CD4-positive, alpha-beta T cell (primary cell): ENCODE data around the gene TAP2. TPM values are rescaled to one million over a fixed set of nuclear protein-coding genes. Genes with fewer than 3 reads are reported as not detected.

Source experiments
- ATAC-seq: fragments of 200-7000 bp; cut with Tn5 transposase; one replicate; pipeline ENCODE4 v1.10.0; 2022; ENCODE audit warnings: mild to moderate bottlenecking; ENCODE audit not compliant: poor library complexity
- CTCF ChIA-PET: fragments of 350-600 bp; sonication (Branson Sonifier 250); formaldehyde crosslinking; loops from one replicate; lab custom pipeline; 2021; ENCODE audit warnings: antibody characterized with exemption, inconsistent platforms; lab: Charles Lee
- POLR2A ChIA-PET: fragments of 350-600 bp; sonication (Branson Sonifier 250); formaldehyde crosslinking; loops from one replicate; lab custom pipeline; 2021; ENCODE audit warnings: antibody characterized with exemption, inconsistent platforms; lab: Charles Lee
- DNase-seq, 14 experiments: peaks; one replicate each; pipeline ENCODE4 v3.0.0-alpha.2; 2013 to 2020; ENCODE audit warnings: mixed read lengths in 2 of 14
- H3K27ac ChIP-seq, 2 donors: one replicate each; pipeline versions ENCODE4 v1.5.1 to v1.7.0; 2013; ENCODE audit warnings: low read length in 2 of 2, low read depth in 1 of 2, mild to moderate bottlenecking in 1 of 2
- H3K27me3 ChIP-seq, 2 experiments: 1 replicate in 1 of 2; 2 replicates in 1 of 2; pipeline versions ENCODE4 v1.6.1 to v1.7.0; 2013; ENCODE audit warnings: low read length in 2 of 2, control low read depth in 1 of 2, mild to moderate bottlenecking in 1 of 2, moderate library complexity in 1 of 2; ENCODE audit not compliant: insufficient read depth in 2 of 2, control insufficient read depth in 1 of 2
- H3K36me3 ChIP-seq: one replicate; pipeline ENCODE4 v1.6.1; 2013; ENCODE audit warnings: low read length, control low read depth; ENCODE audit not compliant: insufficient read depth
- H3K4me1 ChIP-seq: one replicate; pipeline ENCODE4 v1.6.1; 2013; ENCODE audit warnings: low read length, control low read depth; ENCODE audit not compliant: insufficient read depth
- H3K4me3 ChIP-seq: one replicate; pipeline ENCODE4 v1.5.1; 2013; ENCODE audit warnings: mild to moderate bottlenecking, low read length, moderate library complexity
- H3K9me3 ChIP-seq, 2 experiments: 1 replicate in 1 of 2; 2 replicates in 1 of 2; pipeline versions ENCODE4 v1.6.1 to v1.7.0; 2013; ENCODE audit warnings: low read length in 2 of 2, mild to moderate bottlenecking in 2 of 2, control low read depth in 1 of 2, moderate library complexity in 1 of 2; ENCODE audit not compliant: control insufficient read depth in 1 of 2, insufficient read depth in 1 of 2
- H3K27ac Mint-ChIP-seq: one replicate; pipeline ENCODE4 v1.8.0; 2020; ENCODE audit warnings: mixed read lengths
- H3K27me3 Mint-ChIP-seq: one replicate; pipeline ENCODE4 v1.8.0; 2021; ENCODE audit warnings: mixed read lengths
- H3K36me3 Mint-ChIP-seq: one replicate; pipeline ENCODE4 v1.8.0; 2021; ENCODE audit warnings: low read depth, mixed read lengths
- H3K4me1 Mint-ChIP-seq: one replicate; pipeline ENCODE4 v1.8.0; 2021; ENCODE audit warnings: low read depth, mixed read lengths
- H3K4me3 Mint-ChIP-seq: one replicate; pipeline ENCODE4 v1.8.0; 2020; ENCODE audit warnings: mild to moderate bottlenecking, mixed read lengths
- H3K9me3 Mint-ChIP-seq: one replicate; pipeline ENCODE4 v1.8.0; 2020; ENCODE audit warnings: mixed read lengths
- CTCF ChIP-seq: fragments of 200-600 bp; IDR thresholded peaks from one replicate; pipeline ENCODE4 v1.8.0; 2022; ENCODE audit warnings: antibody characterized with exemption, mild to moderate bottlenecking
- intact Hi-C, 2 experiments: fragments of 100-400 bp; cut with DNase I in 1 of 2; cut with micrococcal nuclease in 1 of 2; formaldehyde crosslinking; loops; one replicate each; pipeline versions ENCODE4 v1.15.1 to v1.9.0; 2023 to 2025; cut with DNase I, micrococcal nuclease
- total RNA-seq, 174 experiments: library from RNA in 2 of 174; stranded (reverse) in 2 of 174; gene quantifications; one replicate each; pipeline ENCODE4 v1.2.3 and lab custom pipeline; 2021 to 2026

TAP2 gene
- total RNA-seq, 2 experiments from 2014 or later = 165 to 171 TPM

- intact Hi-C loops = no loop called here
- ChIA-PET POLR2A (interaction anchor here (2.5 to 11.2 kb wide), 4 partner anchors 20 to 147 kb away, joined by 13 to 901 read pairs (median 363); partner anchors contain the start of genes BRD2, PSMB9 and TAP1), CTCF (interaction anchor here (6.8 kb wide), 1 partner anchor 32 kb away, joined by 186 read pairs; no protein-coding TSS in a partner anchor)
- TF ChIP-seq CTCF = no peak
- peaks cover 55% of the 10 kb centered on the region for H3K4me1 ChIP-seq
- no peaks in the 10 kb centered on the region for H3K27me3 Mint-ChIP-seq
- H3K27ac Mint-ChIP-seq = peak overlapping the region; percentile 99
- H3K36me3 ChIP-seq = peaks cover 68% of the 10 kb centered on the region
- no peaks in the 10 kb centered on the region for H3K9me3 Mint-ChIP-seq
- H3K4me3 Mint-ChIP-seq = peak overlapping the region; percentile 97
- DNase-seq (no peak), ATAC-seq (no peak)
- H3K27ac ChIP-seq = no peak overlapping the region
- H3K27me3 ChIP-seq = no peaks in the 10 kb centered on the region
- no peaks in the 10 kb centered on the region for H3K9me3 ChIP-seq
- H3K36me3 Mint-ChIP-seq = peaks cover 87% of the 10 kb centered on the region
- no peak overlapping the region for H3K4me3 ChIP-seq
- peaks cover 86% of the 10 kb centered on the region for H3K4me1 Mint-ChIP-seq
These were observed 1.7 kb downstream of the TAP2 start for GRCh38 chr6:32836873-32837272.

GRCh38 chr6:32835167-32835893, 3.2 kb downstream of the TAP2 start:
- intact Hi-C loops = no loop called here
- Mint-ChIP-seq H3K4me1 (peaks cover 76% of the 10 kb centered on the region), H3K27ac (peak overlapping the region; percentile 99), H3K27me3 (no peaks in the 10 kb centered on the region), H3K36me3 (peaks cover 88% of the 10 kb centered on the region), H3K9me3 (no peaks in the 10 kb centered on the region), H3K4me3 (peak overlapping the region; percentile 97)
- peaks cover 69% of the 10 kb centered on the region for H3K36me3 ChIP-seq
- no peaks in the 10 kb centered on the region for H3K27me3 ChIP-seq
- ATAC-seq (no peak), DNase-seq (no peak)
- H3K4me1 ChIP-seq = peaks cover 41% of the 10 kb centered on the region
- POLR2A ChIA-PET = interaction anchor here (0.8 to 1.2 kb wide), 3 partner anchors 10 to 136 kb away, joined by 3 read pairs; no protein-coding TSS in a partner anchor
- no peaks in the 10 kb centered on the region for H3K9me3 ChIP-seq
- TF ChIP-seq CTCF = no peak
- CTCF ChIA-PET = interaction anchor here (2.3 kb wide), 1 partner anchor 33 kb away, joined by 8 read pairs; no protein-coding TSS in a partner anchor
- H3K27ac ChIP-seq = no peak overlapping the region
- H3K4me3 ChIP-seq = no peak overlapping the region

GRCh38 chr6:32833664-32834063, 4.9 kb downstream of the TAP2 start:
- no peak overlapping the region for H3K4me3 ChIP-seq
- peaks cover 83% of the 10 kb centered on the region for H3K36me3 ChIP-seq
- Mint-ChIP-seq H3K27ac (peak overlapping the region; percentile 99), H3K4me1 (peaks cover 60% of the 10 kb centered on the region), H3K36me3 (peaks cover 94% of the 10 kb centered on the region), H3K4me3 (no peak overlapping the region), H3K9me3 (no peaks in the 10 kb centered on the region), H3K27me3 (no peaks in the 10 kb centered on the region)
- H3K27me3 ChIP-seq = no peaks in the 10 kb centered on the region
- intact Hi-C loops = no loop called here
- peaks cover 29% of the 10 kb centered on the region for H3K4me1 ChIP-seq
- no peak overlapping the region for H3K27ac ChIP-seq
- no peak for DNase-seq
- ChIA-PET POLR2A (no interaction called here), CTCF (interaction anchor here (2.3 kb wide), 1 partner anchor 34 kb away, joined by 8 read pairs; no protein-coding TSS in a partner anchor)
- no peak for TF ChIP-seq CTCF
- no peak for ATAC-seq
- H3K9me3 ChIP-seq = no peaks in the 10 kb centered on the region
